ENCODE measurements around the gene EIF4G3. TPM values are rescaled to one million over a fixed set of nuclear protein-coding genes. Genes with fewer than 3 reads are reported as not detected.

EIF4G3 gene
- total and polyA plus RNA-seq, 2 of the 8 experiments (the other 6 are each of a cell fraction or from before 2014, with no cell fraction given): 47.5 to 66.6 TPM

DNA sequence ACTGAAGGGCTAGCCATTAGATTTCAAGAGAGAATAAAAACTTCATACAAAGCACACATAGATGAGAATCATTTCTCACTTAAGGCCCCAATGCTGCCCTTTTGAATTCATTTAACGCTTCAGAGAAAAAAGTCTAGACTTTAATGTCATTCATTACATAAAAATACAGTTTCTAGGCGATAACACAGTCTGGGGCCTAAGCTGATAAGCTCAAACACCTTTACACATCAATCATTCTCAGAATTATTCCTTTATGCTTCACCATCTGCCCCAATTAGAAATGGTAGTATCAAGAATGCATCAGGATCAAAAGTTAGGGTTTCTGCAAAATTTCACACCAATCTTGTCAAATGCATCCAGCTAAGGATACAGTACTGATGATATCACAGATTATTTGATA is 289.5 kb downstream of the EIF4G3 start:
- Histone ChIP-seq H3K18ac (ENCODE audit: extremely low read depth, low read length) (no peak overlapping the region), H3K79me1 (ENCODE audit: low read depth, low read length) (no peaks in the 10 kb centered on the region), H2BK15ac (ENCODE audit: low read length) (no peak overlapping the region), H3K79me2 (ENCODE audit: control insufficient read depth in 1 of 2, insufficient read depth in 2 of 2, low read length in 2 of 2) (no peaks in the 10 kb centered on the region), H3K4me2 (ENCODE audit: insufficient read depth in 1 of 2, low read depth in 2 of 2, low read length in 2 of 2) (no peak overlapping the region), H3K14ac (ENCODE audit: insufficient read length) (no peak overlapping the region), H2AFZ (ENCODE audit: low read length) (no peak overlapping the region), H3K56ac (replicated peaks; ENCODE audit: insufficient read length, low read depth, low read length) (no peak overlapping the region), H2BK120ac (replicated peaks; ENCODE audit: low read depth, low read length) (no peak overlapping the region), H3K9me3 (ENCODE audit: insufficient read depth in 2 of 2, low read depth in 1 of 2, low read length in 1 of 2) (no peaks in the 10 kb centered on the region), H4K20me1 (replicated peaks in 1 of 2; ENCODE audit: control insufficient read depth in 1 of 2, insufficient read depth in 2 of 2, low read length in 2 of 2) (no peaks in the 10 kb centered on the region), H2BK5ac (ENCODE audit: low read depth, low read length) (no peak overlapping the region), H4K5ac (ENCODE audit: insufficient read length, low read depth, low read length) (no peak overlapping the region), H3K23ac (ENCODE audit: insufficient read length) (no peak overlapping the region), H3K4ac (replicated peaks; ENCODE audit: insufficient read length, low read depth, low read length) (no peak overlapping the region), H2AK5ac (ENCODE audit: low read depth, low read length) (no peak overlapping the region), H3K27ac (ENCODE audit: low read depth, low read length) (no peak overlapping the region), H2BK20ac (ENCODE audit: low read length) (no peak overlapping the region), H2BK12ac (ENCODE audit: low read depth, low read length) (no peak overlapping the region), H3K9ac (replicated peaks in 1 of 4; ENCODE audit: extremely low read depth in 1 of 4, low read depth in 3 of 4, low read length in 3 of 4) (no peak overlapping the region), H4K8ac (ENCODE audit: extremely low read depth, insufficient read depth, low read length) (no peak overlapping the region), H3K36me3 (ENCODE audit: control insufficient read depth in 2 of 4, insufficient read depth in 4 of 4, low read length in 3 of 4) (peaks cover 0 to 9% (median 7%) of the 10 kb centered on the region in 4 experiments; a peak in 6 of 8 replicates), H3K4me1 (replicated peaks in 1 of 4; ENCODE audit: control insufficient read depth in 3 of 4, insufficient read depth in 4 of 4, low read length in 3 of 4) (no peaks in the 10 kb centered on the region), H3K4me3 (ENCODE audit: extremely low read depth in 1 of 4, insufficient read depth in 2 of 4, low read depth in 3 of 4, low read length in 4 of 4) (no peak overlapping the region), H3K27me3 (replicated peaks in 1 of 4; ENCODE audit: control insufficient read depth in 3 of 4, extremely low read depth in 1 of 4, insufficient read depth in 3 of 4, low read length in 3 of 4) (no peaks in the 10 kb centered on the region), H3K23me2 (ENCODE audit: low read depth, low read length) (no peaks in the 10 kb centered on the region), H4K91ac (replicated peaks; ENCODE audit: insufficient read length, low read length) (no peak overlapping the region)
- DNase-seq (ENCODE audit: low read depth in 1 of 2, low spot score in 2 of 2) (no peak), FAIRE-seq (no peak)
- 83% methylated on average over 2 of the region's 2 CpGs; no CpG with 5 or more reads in 1 of the 2 experiments for WGBS, 2 experiments (ENCODE audit: extremely low coverage in 1 of 2, insufficient coverage in 1 of 2, insufficient read length in 1 of 2, insufficient replicate concordance in 2 of 2, low coverage in 1 of 2, low lambda C conversion rate in 2 of 2, missing lambda C conversion rate in 1 of 2)
- ChIA-PET POLR2A (ENCODE audit: partially characterized antibody) (no interaction called here), CTCF (ENCODE audit: partially characterized antibody) (no interaction called here)
- TF ChIP-seq BRCA1 (IDR thresholded peaks at IDR 0.05; ENCODE audit: low read depth, low read length) (no peak), TBP (IDR thresholded peaks at IDR 0.05; ENCODE audit: low read depth, low read length) (no peak), BACH1 (IDR thresholded peaks at IDR 0.05; ENCODE audit: low read length) (no peak), SUZ12 (IDR thresholded peaks at IDR 0.05; ENCODE audit: low read length) (no peak), SIRT6 (IDR thresholded peaks at IDR 0.05; ENCODE audit: low read length) (no peak), POU5F1 (IDR thresholded peaks at IDR 0.05; ENCODE audit: low read depth, low read length) (no peak), RAD21 (IDR thresholded peaks at IDR 0.05 in 1 of 2, conservative IDR thresholded peaks at IDR 0.05 in 1 of 2; ENCODE audit: low read depth in 2 of 2, low read length in 2 of 2) (no peak), RFX5 (IDR thresholded peaks at IDR 0.05; ENCODE audit: borderline replicate concordance, low read depth, low read length) (no peak), HDAC6 (IDR thresholded peaks at IDR 0.05; ENCODE audit: low read depth, low read length) (no peak), NRF1 (IDR thresholded peaks at IDR 0.05; ENCODE audit: low read depth, low read length) (no peak), TCF12 (IDR thresholded peaks at IDR 0.05; ENCODE audit: low read depth, low read length) (no peak), SAP30 (IDR thresholded peaks at IDR 0.05; ENCODE audit: insufficient read depth, insufficient replicate concordance, low read length) (no peak), EZH2 (IDR thresholded peaks at IDR 0.05; ENCODE audit: low read depth, low read length, severe bottlenecking) (no peak), GTF2F1 (IDR thresholded peaks at IDR 0.05; ENCODE audit: borderline replicate concordance, low read depth, low read length) (no peak)
- TF ChIP-seq, protein P1, sequence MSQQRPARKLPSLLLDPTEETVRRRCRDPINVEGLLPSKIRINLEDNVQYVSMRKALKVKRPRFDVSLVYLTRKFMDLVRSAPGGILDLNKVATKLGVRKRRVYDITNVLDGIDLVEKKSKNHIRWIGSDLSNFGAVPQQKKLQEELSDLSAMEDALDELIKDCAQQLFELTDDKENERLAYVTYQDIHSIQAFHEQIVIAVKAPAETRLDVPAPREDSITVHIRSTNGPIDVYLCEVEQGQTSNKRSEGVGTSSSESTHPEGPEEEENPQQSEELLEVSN (IDR thresholded peaks at IDR 0.05): no peak
